Tibial artery (tissue), 4 donors: ENCODE data around the gene GLI2.

Experiments
- DNase-seq, 2 donors: peaks; one replicate each; pipeline ENCODE4 v3.0.0-alpha.2; 2019
- H3K27ac ChIP-seq, 2 donors: fragments of 200-600 bp; sonication (generic) in 1 of 2; 1 replicate in 1 of 2; 2 replicates in 1 of 2; pipeline ENCODE4 v1.5.1; 2018 to 2019; ENCODE audit warnings: mild to moderate bottlenecking in 1 of 2
- H3K27me3 ChIP-seq, 2 donors: fragments of 200-600 bp; sonication (generic) in 1 of 2; one replicate each; pipeline versions ENCODE4 v1.5.1 to v1.6.0; 2016 to 2019
- H3K36me3 ChIP-seq, 3 donors: fragments of 200-600 bp; sonication (generic) in 2 of 3; one replicate each; pipeline ENCODE4 v1.5.1; 2016 to 2019; ENCODE audit warnings: mild to moderate bottlenecking in 2 of 3
- H3K4me1 ChIP-seq, 4 donors: fragments of 200-600 bp; sonication (generic) in 2 of 4; 1 replicate in 3 of 4; 2 replicates in 1 of 4; pipeline ENCODE4 v1.5.1; 2016 to 2019
- H3K4me3 ChIP-seq, 2 donors: fragments of 200-600 bp; sonication (generic) in 1 of 2; 1 replicate in 1 of 2; 2 replicates in 1 of 2; pipeline ENCODE4 v1.5.1; 2018 to 2019; ENCODE audit warnings: mild to moderate bottlenecking in 2 of 2
- H3K9me3 ChIP-seq, 3 donors: fragments of 200-600 bp; sonication (generic) in 1 of 3; one replicate each; pipeline ENCODE4 v1.5.1; 2016 to 2019
- intact Hi-C: fragments of 100-400 bp; cut with DNase I; formaldehyde crosslinking; loops from one replicate; pipeline ENCODE4 v1.15.0; 2023; ENCODE audit warnings: low total_unique reads
- TF ChIP-seq, protein P1 (sequence below), 2 experiments: fragments of 200-600 bp in 1 of 2; fragments of 450-650 bp in 1 of 2; IDR thresholded peaks; one replicate each; pipeline ENCODE4 v1.5.1; 2017 to 2019; ENCODE audit warnings: antibody characterized with exemption in 2 of 2, mild to moderate bottlenecking in 1 of 2, moderate library complexity in 1 of 2

Gene GLI2

DNA sequence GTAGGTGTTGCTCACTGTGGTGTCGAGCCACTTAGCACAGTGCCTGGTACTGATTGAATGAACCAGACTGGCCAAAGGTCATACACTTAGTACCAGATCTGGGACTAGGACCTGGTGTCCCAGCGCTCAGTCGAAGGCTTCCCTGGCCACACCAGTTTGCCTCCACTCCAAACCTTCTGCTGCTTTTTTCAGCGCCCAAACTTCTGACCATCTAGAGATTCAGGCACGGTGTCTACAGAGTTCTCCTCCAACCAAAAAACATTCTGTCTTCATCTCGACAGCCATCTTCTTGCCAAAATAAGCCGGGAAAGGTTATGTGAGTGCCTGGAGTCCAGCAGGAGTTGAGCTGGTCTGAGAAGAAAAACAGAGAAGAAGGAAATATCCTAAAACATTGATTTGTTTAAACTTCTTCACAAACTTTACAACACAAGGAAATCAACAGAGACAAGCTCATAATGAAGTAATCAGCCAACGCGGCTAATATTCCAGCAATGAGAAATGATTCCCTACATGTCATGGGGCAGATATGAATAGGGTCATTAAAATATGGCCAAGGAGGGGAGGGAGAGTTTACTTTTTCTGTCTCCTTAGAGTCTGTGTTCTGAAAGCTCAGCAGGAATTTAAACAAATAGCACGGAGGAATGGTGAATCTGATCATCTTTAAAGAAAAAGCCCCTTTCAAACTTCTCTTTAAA, 2.3 kb upstream of the GLI2 start:
- H3K27me3 ChIP-seq: no peaks in the 10 kb centered on the region
- H3K4me1 ChIP-seq: peaks cover 0 to 34% (median 24%) of the 10 kb centered on the region in 4 donors
- H3K36me3 ChIP-seq: no peaks in the 10 kb centered on the region
- H3K4me3 ChIP-seq: no peak overlapping the region
- TF ChIP-seq, protein P1, sequence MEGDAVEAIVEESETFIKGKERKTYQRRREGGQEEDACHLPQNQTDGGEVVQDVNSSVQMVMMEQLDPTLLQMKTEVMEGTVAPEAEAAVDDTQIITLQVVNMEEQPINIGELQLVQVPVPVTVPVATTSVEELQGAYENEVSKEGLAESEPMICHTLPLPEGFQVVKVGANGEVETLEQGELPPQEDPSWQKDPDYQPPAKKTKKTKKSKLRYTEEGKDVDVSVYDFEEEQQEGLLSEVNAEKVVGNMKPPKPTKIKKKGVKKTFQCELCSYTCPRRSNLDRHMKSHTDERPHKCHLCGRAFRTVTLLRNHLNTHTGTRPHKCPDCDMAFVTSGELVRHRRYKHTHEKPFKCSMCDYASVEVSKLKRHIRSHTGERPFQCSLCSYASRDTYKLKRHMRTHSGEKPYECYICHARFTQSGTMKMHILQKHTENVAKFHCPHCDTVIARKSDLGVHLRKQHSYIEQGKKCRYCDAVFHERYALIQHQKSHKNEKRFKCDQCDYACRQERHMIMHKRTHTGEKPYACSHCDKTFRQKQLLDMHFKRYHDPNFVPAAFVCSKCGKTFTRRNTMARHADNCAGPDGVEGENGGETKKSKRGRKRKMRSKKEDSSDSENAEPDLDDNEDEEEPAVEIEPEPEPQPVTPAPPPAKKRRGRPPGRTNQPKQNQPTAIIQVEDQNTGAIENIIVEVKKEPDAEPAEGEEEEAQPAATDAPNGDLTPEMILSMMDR (IDR thresholded peaks at IDR 0.05): no peak
- intact Hi-C loops: loop anchor here (5.0 to 10.0 kb wide), 2 partner anchors 36 to 181 kb away; no protein-coding TSS in a partner anchor
- peak in 1 of 2 donors; percentile 55 for DNase-seq
- peak overlapping the region; percentile 28 to 45 for H3K27ac ChIP-seq
- H3K9me3 ChIP-seq: no peaks in the 10 kb centered on the region

GRCh38 chr2:120734930-120735651, 577 bp upstream of the GLI2 start:
- H3K4me3 ChIP-seq: peak overlapping the region; percentile 62 to 67
- H3K4me1 ChIP-seq: peaks cover 0 to 40% (median 27%) of the 10 kb centered on the region in 4 donors
- intact Hi-C loops: loop anchor here (5.0 to 10.0 kb wide), 4 partner anchors 38 to 180 kb away; no protein-coding TSS in a partner anchor
- no peaks in the 10 kb centered on the region for H3K36me3 ChIP-seq
- H3K27me3 ChIP-seq: no peaks in the 10 kb centered on the region
- DNase-seq: peak in 1 of 2 donors; percentile 66
- no peaks in the 10 kb centered on the region for H3K9me3 ChIP-seq
- TF ChIP-seq, protein P1 (IDR thresholded peaks at IDR 0.05): no peak
- peak overlapping the region; percentile 79 to 91 for H3K27ac ChIP-seq

- peak overlapping the region; percentile 79 to 91 for H3K27ac ChIP-seq
- H3K9me3 ChIP-seq: no peaks in the 10 kb centered on the region
- no peaks in the 10 kb centered on the region for H3K36me3 ChIP-seq
- H3K4me1 ChIP-seq: peaks cover 0 to 44% (median 29%) of the 10 kb centered on the region in 4 donors
- intact Hi-C loops: loop anchor here (5.0 to 10.0 kb wide), 3 partner anchors 71 to 179 kb away; no protein-coding TSS in a partner anchor
- H3K4me3 ChIP-seq: peak overlapping the region; percentile 62 to 67
- TF ChIP-seq, protein P1 (IDR thresholded peaks at IDR 0.05): no peak
- H3K27me3 ChIP-seq: peaks cover 0 to 2% of the 10 kb centered on the region in 2 donors
- peak in 1 of 2 donors; percentile 75 for DNase-seq
Observed at GRCh38 chr2:120736202-120736623, 545 bp downstream of the GLI2 start.

DNA sequence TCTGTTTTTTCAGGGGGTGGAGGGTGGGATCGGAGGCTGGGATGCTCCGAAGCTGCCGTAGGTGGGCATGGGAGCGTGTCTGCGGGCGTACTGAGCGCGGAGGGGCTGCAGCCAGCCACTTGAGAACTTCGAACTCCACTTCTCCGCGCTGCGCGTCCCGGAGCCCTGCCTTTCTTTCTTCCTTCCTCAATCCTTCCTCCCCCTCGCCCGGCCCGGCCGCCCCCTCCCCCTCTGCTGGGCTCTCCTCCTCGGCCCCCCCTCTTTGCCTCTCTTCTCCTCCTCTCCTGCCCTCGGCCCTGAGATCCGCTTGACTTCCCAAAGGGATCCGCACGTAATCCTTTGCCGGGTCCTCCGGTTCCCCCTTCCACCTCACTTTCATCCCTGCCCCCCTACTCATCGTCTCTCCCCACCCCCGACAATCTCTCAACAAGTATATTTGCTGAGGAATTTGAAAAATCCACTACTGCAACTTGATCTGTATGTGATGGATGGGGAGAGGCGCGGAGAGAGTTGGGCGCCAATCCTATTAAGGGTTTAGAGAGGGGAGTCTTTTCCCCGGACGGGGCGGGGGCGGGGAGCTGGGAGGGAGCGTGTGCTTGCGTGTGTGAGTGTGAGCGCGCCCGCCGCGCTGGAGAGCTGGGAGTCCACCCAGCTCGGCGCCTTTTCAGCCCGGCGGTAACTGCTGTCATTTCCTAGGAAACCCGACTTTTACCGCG, 1.1 kb downstream of the GLI2 start:
- TF ChIP-seq, protein P1 (IDR thresholded peaks at IDR 0.05): no peak
- intact Hi-C loops: loop anchor here (5.0 to 10.0 kb wide), 3 partner anchors 71 to 178 kb away; no protein-coding TSS in a partner anchor
- Histone ChIP-seq H3K9me3 (no peaks in the 10 kb centered on the region), H3K27me3 (peaks cover 0 to 7% of the 10 kb centered on the region in 2 donors), H3K27ac (peak overlapping the region; percentile 79 to 91), H3K4me1 (peaks cover 0 to 50% (median 34%) of the 10 kb centered on the region in 4 donors), H3K4me3 (peak overlapping the region; percentile 62 to 67), H3K36me3 (no peaks in the 10 kb centered on the region)
- peak; percentile 72 to 87 for DNase-seq
